Measurements from ENCODE around the gene ANTXR1. TPM values are rescaled to one million over a fixed set of nuclear protein-coding genes. Genes with fewer than 3 reads are reported as not detected.

Gene ANTXR1
- polyA plus RNA-seq, 1 donor (not counting 4 experiments of a cell fraction or from before 2014, with no cell fraction given) = 20.4 TPM

- FAIRE-seq = no peak
- dilution Hi-C loops (cut with MboI; ENCODE audit: extremely low pct_ligation_motif_present, low sequenced_read_pairs) = no loop called here
- no peak overlapping the region for H3K27ac ChIP-seq (ENCODE audit: control insufficient read depth, insufficient read depth, low read length)
These were observed 168.9 kb downstream of the ANTXR1 start for GRCh38 chr2:69181806-69182427.

GRCh38 chr2:69183659-69184058 lies 170.7 kb downstream of the ANTXR1 start:
- peaks cover 35% of the 10 kb centered on the region for H3K4me1 ChIP-seq (ENCODE audit: control insufficient read depth, extremely low read depth, insufficient read depth, low read length)
- no peaks in the 10 kb centered on the region for H3K27me3 ChIP-seq (ENCODE audit: control insufficient read depth, extremely low read depth, insufficient read depth, low read length)
- peak overlapping the region; percentile 4 for H2AFZ ChIP-seq (ENCODE audit: control insufficient read depth, low read length)
- peak overlapping the region; percentile 80 for H3K27ac ChIP-seq (ENCODE audit: control insufficient read depth, insufficient read depth, low read length)
- H3K9me3 ChIP-seq (ENCODE audit: control insufficient read depth, low read depth, low read length) = no peaks in the 10 kb centered on the region
- dilution Hi-C loops (cut with MboI; ENCODE audit: extremely low pct_ligation_motif_present, low sequenced_read_pairs) = no loop called here
- H3K79me2 ChIP-seq (ENCODE audit: control insufficient read depth, insufficient read depth, low read length) = no peaks in the 10 kb centered on the region
- H3K9ac ChIP-seq (ENCODE audit: control insufficient read depth, extremely low read depth, insufficient read depth, low read length) = no peak overlapping the region
- DNase-seq (ENCODE audit: low read depth, low spot score) (no peak), FAIRE-seq (no peak)
- H3K4me2 ChIP-seq (ENCODE audit: control insufficient read depth, extremely low read depth, insufficient read depth, low read depth, low read length) = peak overlapping the region; percentile 67
- no peaks in the 10 kb centered on the region for H4K20me1 ChIP-seq (ENCODE audit: control insufficient read depth, extremely low read depth, insufficient read depth, low read length)
- TF ChIP-seq EZH2 (IDR thresholded peaks at IDR 0.05; ENCODE audit: low read length) (no peak), CTCF (optimal IDR thresholded peaks at IDR 0.05 in 1 of 3, IDR thresholded peaks at IDR 0.05 in 1 of 3, conservative IDR thresholded peaks at IDR 0.05 in 1 of 3; ENCODE audit: extremely low read depth in 1 of 3, insufficient read depth in 2 of 3, low read length in 3 of 3) (no peak)
- peaks cover 3 to 5% of the 10 kb centered on the region in 2 experiments for H3K36me3 ChIP-seq (ENCODE audit: control insufficient read depth in 2 of 2, extremely low read depth in 1 of 2, insufficient read depth in 2 of 2, low read length in 2 of 2)
- H3K9me1 ChIP-seq (ENCODE audit: control insufficient read depth, extremely low read depth, insufficient read depth, low read length) = peaks cover 2% of the 10 kb centered on the region
- no peak overlapping the region for H3K4me3 ChIP-seq (ENCODE audit: control insufficient read depth in 2 of 3, extremely low read depth in 1 of 3, insufficient read depth in 2 of 3, low read depth in 1 of 3, low read length in 3 of 3)

More at GRCh38 chr2:69181806-69182427, 168.9 kb downstream of the ANTXR1 start:
- no peaks in the 10 kb centered on the region for H3K9me3 ChIP-seq (ENCODE audit: control insufficient read depth, low read depth, low read length)
- no peaks in the 10 kb centered on the region for H3K27me3 ChIP-seq (ENCODE audit: control insufficient read depth, extremely low read depth, insufficient read depth, low read length)
- H4K20me1 ChIP-seq (ENCODE audit: control insufficient read depth, extremely low read depth, insufficient read depth, low read length) = no peaks in the 10 kb centered on the region
- H2AFZ ChIP-seq (ENCODE audit: control insufficient read depth, low read length) = no peak overlapping the region
- TF ChIP-seq EZH2 (IDR thresholded peaks at IDR 0.05; ENCODE audit: low read length) (no peak), CTCF (optimal IDR thresholded peaks at IDR 0.05 in 1 of 3, IDR thresholded peaks at IDR 0.05 in 1 of 3, conservative IDR thresholded peaks at IDR 0.05 in 1 of 3; ENCODE audit: extremely low read depth in 1 of 3, insufficient read depth in 2 of 3, low read length in 3 of 3) (no peak)
- H3K9ac ChIP-seq (ENCODE audit: control insufficient read depth, extremely low read depth, insufficient read depth, low read length) = no peak overlapping the region
- peaks cover 3 to 4% of the 10 kb centered on the region in 2 experiments for H3K36me3 ChIP-seq (ENCODE audit: control insufficient read depth in 2 of 2, extremely low read depth in 1 of 2, insufficient read depth in 2 of 2, low read length in 2 of 2)
- DNase-seq (ENCODE audit: low read depth, low spot score) = no peak
- H3K4me3 ChIP-seq (ENCODE audit: control insufficient read depth in 2 of 3, extremely low read depth in 1 of 3, insufficient read depth in 2 of 3, low read depth in 1 of 3, low read length in 3 of 3) = no peak overlapping the region
- H3K4me2 ChIP-seq (ENCODE audit: control insufficient read depth, extremely low read depth, insufficient read depth, low read depth, low read length) = no peak overlapping the region
- peaks cover 49% of the 10 kb centered on the region for H3K4me1 ChIP-seq (ENCODE audit: control insufficient read depth, extremely low read depth, insufficient read depth, low read length)
- H3K79me2 ChIP-seq (ENCODE audit: control insufficient read depth, insufficient read depth, low read length) = no peaks in the 10 kb centered on the region
- peaks cover 2% of the 10 kb centered on the region for H3K9me1 ChIP-seq (ENCODE audit: control insufficient read depth, extremely low read depth, insufficient read depth, low read length)

Data from keratinocyte (primary cell).